ENCODE results near the gene SLC26A1.

Gene SLC26A1

DNA sequence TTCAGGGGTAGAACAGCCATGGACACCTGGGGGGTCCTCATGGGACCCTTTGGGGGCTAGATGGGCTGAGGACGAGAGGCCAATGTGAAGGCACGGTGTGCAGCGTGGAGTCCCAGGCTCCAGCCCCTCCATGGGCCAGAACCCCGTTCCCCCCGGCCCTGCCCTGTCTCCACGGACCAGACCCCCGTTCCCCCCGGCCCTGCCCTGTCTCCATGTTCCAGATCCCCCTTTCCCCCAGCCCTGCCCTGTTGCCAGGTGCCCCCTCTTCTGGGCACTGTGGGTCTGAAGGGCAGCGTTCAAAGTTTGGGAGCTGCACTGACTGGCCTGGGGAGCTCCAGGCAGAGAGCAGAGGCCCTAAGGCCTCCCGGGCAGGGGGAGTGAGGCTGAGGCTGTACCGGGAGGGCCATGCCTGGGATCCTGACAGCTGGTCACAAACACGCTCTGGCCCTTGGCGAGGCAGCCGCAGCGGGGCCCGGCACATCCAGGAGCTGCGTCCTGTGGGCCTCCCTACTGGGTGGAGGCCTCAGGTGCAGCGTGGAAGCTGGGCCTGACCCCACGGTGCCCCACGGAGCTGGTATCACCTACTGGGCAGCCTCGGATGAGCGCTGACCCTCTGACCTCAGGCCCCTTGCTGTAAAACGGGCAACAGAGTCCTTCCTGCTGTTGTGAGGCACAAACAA, 28.7 kb downstream of the SLC26A1 start:
- no peak for DNase-seq

DNA sequence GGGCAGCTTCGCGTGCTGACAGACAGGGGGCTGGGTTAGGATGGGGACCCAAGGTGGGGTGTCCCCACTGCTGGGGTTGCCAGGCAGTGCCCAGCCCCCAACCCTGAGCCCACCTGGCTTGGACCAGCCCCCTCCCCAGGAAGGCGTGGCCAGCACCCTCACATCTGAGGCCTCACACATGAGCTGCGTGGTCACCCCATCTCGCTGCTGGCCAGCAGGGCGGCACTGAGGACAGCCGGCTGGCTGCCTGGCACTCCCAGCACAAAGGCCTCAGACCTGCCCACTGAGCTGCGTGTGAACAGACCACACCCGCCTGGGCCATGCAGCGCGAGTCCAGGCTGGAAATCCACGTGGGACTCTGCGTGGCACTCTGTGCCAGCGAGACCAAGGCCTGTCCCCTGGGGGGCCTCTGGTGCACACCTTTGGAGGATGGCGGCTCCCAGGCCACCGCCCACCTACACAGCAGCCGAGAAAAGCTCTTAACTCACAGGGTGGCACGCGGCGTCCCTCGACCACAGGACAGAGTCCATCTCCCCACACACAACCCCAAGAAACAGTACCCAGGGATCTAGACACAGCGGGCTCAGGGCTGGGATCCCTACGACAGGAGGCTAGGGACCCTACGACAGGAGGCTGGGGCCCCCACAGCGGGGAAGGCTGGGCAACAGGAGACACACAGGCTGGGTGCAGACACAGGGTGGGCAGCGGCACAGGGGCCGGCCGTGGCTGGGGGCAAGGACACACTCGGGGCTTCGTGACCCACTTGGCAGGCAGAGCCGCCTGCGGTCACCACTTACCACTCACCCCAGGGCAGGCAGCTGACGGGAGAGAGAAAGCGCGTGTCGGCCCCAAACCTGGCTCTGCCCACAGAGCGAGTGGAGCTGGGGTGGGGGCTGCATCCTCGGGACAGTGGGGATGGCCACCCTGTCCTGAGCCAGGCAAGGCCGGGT, 29.7 kb downstream of the SLC26A1 start:
- DNase-seq, result no peak

DNA sequence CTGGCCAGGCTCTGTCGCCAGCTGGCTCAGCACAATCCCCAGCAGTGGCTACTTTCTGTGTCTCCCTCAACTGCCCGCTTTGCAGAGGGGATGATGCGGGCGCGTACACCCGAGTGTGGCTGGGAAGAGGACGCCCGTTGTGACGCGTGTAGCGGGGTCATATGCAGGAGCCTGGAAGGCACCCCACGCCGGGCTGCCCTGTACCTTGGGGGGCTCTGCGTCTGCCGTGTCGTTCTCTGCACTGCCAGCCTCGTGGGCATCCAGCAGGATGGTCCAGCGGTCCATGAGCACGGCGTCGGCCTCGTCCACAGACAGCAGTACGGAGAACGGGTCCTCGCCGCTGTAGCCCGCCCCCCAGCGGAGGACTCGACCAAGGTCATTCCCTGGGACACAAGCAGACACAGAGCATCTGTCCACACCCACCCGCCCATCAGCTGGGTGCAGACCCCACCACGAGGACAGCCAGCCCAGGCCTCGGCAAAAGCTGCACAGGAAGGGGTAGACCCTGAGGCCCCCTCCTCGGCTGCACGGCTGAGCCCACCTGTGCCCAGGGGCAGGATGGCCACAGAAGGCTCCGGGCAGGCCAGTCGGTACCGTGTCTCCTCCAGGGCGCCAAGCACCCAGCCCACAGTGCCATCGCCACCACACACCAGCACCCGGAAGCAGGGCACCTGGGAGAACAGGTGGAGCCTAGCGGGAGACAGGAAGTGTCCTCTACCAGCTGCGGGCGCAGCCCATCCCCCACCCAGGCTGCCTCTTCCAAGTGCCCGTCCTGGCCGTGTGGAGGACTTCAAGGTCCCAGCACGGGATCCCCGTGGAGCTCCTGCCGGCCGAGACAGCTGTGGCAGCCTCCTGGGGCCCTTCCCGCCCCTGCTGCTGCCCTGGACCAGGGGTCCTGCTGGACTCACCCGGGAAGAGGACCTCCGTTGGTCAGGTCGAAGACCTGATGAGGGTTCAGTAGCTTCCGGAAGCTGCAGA, 30.7 kb downstream of the SLC26A1 start:
- no peak for DNase-seq

DNA sequence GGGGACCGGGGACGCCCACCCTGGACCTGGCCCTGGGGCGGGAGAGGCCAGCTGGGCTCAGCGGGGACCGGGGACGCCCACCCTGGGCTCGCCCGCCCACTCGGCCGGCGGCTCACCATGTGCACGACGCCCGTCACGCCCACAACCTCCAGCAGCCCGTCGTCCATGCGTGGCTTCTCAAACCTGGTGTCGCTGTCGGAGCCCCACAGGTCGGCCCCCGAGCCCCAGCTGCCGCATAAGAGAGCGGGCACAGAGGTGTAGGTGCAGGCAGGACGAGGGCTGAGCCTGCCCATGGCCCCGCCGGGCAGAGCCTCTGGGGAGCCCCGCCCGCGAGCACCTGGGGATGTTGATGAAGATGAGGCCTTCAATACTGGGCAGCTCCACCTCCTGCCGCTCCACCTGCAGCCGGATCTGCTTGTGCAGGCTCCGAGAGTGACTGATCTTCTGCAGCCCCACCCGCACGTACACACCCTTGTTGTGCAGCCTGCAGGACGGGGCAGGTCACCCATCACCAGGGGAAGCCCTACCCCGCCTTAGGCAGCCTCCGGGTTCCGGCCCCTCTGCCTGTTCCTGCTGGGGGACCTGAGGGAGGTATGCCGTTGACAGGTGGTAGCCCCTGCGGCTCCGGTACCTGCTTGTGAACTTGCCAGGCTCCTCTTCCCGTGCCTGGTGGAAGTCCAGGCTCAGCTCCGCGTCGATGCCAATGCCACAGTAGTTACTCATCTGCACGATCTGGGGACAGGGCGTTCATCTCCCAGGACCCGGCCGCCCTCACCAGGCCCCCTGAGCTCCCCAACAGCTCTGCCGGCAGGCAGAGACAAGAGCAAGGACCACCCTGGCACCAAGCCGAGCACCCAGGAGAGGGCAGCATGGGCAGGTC, 31.6 kb downstream of the SLC26A1 start:
- DNase-seq, result no peak

DNA sequence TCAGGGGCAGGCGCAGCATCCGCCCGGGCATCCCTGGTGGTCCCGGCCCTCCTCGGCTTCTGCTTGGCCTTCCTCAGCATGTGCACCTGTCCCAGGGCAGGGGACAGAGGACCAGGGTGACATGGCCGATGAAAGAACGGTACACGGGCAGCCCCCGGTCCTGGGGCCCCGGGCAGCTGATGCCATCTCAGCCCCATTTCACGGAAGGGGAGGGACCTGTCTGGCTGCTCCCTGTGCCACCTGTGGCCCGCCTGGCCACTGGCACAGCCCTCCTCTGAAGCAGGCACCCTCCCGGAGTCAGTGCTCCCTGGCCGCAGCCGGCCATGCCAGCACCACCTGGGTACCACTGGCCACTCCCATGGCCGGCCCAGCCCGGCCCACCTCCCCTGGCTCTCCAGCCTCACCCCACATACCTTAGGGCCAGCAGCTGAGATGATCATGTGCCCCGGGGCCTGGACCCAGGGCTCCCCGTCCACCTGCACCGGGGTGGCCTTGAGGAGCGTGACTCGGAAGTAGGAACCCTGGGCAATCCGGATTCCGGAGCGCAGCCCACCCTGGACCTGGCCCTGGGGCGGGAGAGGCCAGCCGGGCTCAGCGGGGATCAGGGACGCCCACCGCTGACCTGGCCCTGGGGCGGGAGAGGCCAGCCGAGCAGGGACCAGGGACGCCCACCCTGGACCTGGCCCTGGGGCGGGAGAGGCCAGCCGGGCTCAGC, 32.4 kb downstream of the SLC26A1 start:
- DNase-seq, result no peak

DNA sequence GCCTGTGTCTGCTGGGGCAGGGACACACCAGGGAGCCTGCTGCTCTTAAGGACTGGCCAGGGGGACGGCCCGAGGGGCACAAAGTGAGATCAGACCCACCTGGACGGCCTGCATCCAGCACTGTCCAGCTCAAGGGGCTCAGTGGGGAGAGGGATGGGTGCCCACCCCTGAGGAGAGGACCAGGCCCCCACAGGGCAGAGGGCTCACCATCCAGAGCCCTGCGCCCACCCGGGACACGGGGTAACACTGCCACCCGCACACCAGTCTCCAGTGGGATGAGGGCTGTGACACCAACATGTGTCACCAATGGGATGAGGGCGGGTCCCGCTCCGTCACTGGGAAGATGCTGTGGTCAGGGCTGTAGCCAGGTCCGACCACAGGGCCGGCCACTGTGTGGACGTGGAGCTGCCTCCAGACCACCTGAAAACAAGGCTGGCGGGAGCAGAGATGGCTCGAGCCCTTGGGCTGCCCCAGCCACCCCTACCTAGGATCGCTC, 33.0 kb downstream of the SLC26A1 start:
- DNase-seq, result no peak

DNA sequence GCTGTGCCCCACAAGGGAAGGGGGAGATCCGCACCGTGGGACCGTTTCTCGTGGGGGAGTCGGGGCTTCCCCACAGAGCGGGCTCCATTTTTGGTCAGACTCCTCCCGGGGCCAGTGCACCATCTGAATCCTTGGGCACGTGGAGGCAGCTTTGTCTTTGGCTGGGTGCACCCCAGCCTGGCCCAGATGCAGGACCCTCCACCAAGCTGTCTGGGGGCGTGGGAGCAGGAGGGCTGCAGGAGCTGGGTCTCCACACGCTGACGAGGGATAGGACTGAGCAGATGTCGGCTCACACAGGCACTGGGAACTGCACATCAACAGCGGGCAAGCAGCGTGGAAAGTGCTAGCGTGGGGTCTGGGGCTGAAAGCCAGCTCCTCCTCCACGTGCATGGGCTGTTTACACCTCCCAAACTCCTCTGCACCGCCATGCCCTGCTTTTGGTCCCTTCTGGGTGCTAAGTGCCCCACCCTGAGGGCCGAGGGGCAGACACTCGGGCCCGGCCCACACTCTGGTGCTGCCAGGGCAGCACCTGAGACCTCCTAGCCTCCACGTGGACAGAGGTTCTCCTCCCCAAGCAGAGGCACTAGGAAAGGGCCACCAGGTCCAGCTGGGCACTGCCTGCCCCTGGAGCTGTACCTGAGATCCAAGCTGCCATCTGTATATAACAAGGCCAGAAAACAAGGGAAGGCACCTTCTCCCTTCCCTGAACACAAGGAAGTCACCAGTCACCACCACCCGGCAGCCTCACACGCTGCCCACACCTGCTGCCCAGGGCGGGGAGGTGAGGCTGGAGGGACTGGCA, 33.7 kb downstream of the SLC26A1 start:
- DNase-seq, result no peak

DNA sequence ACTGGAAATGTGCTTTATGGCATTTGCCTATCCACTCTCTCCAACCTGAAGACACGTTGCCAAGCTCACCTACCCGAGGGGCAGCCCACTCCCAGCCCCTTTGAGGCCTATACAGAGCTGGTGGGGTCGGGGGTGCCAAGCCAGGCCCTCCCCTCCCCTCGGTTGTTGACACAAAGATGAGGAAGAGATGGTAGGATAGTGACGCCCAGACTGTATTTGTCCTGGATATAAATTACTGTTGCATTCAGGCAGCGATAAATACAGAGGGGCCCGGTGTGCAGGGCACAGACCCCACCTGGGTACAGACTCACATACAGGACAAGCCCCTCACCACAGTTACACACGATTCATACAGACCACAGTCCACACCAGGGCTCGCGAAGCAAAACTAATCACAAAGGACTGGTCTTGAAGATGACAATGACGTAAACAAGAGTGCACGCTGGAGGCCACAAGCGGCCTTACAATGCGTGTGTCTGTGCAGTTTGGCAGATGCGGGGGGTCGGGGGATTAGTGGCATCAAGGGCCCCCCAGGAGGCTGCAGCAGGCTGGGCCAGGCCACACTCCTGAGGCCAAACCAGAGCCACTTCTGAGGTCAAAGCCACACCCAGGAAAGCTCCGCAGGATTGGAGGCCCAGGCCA, 34.4 kb downstream of the SLC26A1 start:
- no peak for DNase-seq

DNA sequence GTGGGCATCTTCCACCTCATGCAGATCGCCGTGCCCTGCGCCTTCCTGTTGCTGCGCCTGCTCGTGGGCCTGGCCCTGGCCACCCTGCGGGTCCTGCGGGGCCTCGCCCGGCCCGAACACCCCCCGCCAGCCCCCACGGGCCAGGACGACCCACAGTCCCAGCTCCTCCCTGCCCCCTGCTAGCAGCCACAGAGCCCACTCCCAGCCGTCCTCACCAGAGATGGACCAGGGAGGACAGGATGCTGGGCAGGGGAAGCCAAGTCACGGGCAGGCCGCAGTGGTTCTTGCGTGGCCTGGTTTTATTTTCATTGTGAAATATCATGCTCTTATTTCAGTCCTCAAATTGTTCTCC, 34.9 kb downstream of the SLC26A1 start:
- DNase-seq, result no peak

DNA sequence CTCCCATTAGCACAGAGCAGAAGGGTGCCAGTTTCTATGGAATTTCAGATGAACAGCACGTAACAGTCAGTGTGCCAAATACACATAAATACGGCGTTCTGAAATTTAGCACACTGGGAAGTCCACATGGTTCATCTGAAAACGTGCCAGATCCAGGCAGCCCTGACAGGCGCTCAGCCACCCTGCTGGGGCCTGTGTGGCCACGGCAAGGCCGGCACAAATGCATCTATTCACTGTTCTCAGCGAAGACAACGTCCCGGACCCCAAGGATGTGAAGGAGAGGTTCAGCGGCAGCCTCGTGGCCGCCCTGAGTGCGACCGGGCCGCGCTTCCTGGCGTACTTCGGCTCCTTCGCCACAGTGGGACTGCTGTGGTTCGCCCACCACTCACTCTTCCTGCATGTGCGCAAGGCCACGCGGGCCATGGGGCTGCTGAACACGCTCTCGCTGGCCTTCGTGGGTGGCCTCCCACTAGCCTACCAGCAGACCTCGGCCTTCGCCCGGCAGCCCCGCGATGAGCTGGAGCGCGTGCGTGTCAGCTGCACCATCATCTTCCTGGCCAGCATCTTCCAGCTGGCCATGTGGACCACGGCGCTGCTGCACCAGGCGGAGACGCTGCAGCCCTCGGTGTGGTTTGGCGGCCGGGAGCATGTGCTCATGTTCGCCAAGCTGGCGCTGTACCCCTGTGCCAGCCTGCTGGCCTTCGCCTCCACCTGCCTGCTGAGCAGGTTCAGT, 35.5 kb downstream of the SLC26A1 start:
- no peak for DNase-seq

DNA sequence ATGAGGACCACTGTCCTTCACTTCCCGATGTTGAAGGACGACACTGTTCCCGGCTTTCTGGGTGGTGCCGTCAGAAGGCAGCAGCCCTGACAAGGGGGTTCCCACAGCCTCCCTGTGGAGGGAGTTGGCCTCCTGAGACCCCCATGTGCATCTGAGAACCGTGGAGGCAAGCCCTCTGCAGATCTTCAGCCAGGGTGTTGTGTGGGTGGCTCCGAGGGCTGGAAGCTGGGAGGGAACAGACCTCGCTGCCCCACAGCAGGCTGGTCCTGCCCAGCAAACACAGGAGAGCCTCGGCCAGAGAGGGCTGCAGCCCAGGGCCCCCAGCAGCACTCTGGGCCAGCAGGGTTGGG, 36.0 kb downstream of the SLC26A1 start:
- DNase-seq, result no peak

DNA sequence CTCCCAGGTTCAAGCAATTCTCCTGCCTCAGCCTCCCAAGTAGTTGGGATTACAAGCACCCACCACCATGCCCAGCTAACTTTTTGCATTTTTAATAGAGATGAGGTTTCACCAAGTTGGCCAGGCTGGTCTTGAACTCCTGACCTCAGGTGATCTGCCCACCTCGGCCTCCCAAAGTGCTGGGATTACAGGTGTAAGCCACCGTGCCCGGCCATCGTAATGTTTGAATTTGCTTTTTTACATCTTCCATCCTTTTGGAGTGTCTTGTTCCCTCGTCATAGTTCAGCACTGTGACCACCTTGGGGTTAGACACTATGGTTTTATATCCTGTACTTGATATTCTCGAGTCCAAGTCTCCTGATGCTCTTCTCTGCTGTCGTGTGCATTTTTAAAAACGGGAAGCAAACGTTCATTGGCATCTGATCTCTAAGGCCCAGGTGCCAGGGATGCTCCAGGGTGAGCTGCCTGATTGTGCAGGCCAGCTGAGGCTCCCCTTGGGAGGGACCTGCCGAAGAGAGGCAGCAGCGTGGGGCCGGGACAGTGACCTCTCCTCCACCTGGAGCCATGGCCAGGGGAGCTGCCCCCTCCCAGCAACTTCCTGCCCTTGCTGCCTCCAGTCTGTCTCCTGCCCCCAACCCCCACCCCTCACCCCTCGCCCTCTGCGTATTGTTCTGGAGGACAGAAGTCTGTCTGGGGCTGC, 36.5 kb downstream of the SLC26A1 start:
- DNase-seq, result no peak

DNA sequence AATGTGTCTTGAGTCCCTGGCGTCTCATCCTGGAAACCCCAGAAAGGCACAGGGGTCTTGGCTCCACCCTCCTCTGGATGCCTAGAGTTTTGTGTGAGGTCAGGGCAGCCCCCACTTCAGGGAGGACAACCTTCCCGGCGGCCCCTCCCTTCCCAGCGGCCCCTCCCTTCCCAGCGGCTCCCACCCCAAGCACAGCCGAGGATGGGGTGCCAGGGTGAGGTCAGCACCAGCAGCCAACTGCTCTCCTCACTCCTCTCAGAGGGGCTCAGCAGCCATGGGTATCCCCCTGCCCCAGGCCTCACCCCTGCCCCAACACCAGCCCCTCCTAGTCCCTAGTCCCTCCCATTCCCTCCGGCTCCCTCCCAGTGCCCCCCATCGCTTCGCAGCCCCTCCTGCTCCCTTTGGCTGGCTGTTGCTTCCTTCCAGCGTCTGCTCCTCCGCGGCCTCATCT, 37.2 kb downstream of the SLC26A1 start:
- DNase-seq, result no peak

DNA sequence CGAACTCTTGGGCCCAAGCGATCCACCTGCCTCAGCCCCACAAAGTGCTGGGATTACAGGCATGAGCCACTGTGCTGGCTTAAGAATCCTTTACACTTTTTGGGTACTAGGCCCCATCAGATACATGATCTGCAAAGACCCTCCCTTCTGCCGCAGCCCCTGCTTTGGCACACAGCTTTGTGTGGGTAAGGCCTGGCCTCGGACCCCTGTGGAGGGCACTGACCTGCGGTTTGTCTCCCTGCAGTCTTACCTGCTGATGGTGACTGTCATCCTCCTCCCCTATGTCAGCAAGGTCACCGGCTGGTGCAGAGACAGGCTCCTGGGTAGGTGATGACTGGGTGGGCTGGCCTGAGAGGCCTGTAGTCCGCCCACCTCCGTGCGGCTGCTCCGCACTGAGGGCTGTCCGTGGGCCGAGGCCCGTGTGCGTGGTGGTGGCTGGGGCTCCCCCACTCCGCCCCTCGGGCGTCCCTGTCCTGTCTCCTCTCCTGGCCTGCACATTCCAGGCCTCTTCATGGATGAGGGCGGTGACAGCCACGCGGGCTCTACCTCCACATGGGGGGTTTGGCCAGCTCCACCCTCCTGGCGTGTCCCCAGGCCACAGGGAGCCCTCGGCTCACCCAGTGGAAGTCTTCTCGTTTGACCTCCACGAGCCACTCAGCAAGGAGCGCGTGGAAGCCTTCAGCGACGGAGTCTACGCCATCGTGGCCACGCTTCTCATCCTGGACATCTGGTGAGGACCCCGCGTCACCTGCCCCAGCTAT, 37.9 kb downstream of the SLC26A1 start:
- no peak for DNase-seq

DNA sequence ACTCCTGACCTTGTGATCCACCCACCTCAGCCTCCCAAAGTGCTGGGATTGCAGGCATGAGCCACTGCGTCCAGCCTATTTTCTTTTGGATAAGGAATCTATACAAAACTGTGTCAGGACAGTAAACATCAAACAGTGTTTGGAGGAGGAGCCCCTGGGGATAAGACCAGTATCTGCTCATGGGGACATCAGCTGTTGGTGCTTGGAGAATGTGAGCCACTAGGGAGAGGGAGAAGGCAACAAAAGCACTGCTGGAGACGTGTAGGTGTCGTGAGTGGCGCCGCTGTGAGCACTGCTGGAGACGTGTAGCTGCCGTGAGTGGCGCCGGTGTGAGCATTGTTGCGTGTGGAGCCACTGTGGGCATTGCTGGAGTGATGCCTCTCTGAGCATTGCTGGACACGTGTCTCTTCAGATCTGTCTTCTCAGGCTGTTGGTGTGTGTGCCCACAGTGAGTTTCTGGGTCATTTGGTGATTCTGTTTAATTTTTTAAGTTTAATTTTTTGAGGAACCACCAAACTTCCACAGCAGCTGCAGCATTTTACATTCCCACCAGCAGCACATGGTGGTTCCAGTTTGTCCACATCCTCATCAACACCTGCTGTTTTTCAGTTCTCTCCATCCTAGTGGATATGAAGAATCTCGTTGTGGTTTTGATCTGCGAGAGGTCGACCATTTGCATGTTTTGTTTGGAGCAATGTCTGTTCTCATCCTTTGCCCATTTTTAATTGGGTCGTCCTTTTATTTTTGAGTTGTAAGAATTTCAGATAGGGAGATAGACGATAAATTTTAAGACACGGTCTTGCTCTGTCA, 38.8 kb downstream of the SLC26A1 start:
- DNase-seq, result no peak

DNA sequence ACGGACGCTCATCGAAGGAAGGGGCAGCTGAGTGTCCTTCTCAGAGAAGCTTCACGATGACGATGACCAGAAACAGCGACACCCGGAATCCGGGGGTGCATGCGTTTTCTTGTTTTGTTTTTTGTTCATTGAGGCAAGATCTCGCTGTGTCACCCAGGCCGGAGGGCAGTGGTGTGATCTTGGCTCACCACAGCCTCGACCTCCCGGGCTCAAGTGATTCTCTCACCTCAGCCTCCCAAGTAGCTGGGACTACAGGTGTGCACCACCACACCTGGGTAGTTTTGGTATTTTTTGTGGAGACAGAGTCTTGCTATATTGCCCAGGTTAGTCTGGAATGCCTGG, 39.7 kb downstream of the SLC26A1 start:
- DNase-seq, result no peak
